Measurements from ENCODE around the gene CAMSAP2.

The CAMSAP2 gene

DNA sequence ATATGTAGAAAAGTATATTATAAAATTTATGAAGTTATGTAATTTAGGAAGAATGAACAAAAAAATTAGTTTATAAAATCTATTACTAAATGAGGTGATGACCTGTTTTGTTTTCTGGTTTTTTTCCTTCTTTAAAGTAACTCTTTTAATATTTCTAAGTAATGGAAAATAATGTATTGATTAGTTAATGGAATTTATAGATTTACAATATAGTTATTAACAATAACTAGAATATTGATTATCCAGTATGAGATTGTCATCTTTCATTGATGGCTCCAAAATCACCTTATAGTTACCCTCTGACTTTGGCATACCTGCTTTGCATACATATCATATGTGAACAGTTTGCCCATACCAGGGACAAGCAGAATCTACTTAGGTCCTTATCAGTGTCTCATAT, 23.4 kb downstream of the CAMSAP2 start:
- Histone ChIP-seq H3K9ac (ENCODE audit: low read length) (no peak overlapping the region), H3K4me3 (ENCODE audit: low read depth, low read length) (no peak overlapping the region), H3K27ac (ENCODE audit: low read depth, low read length) (no peak overlapping the region), H3K4me1 (ENCODE audit: control insufficient read depth, insufficient read depth, low read length) (peaks cover 6% of the 10 kb centered on the region; the same call in 1 of the 2 replicates), H3K27me3 (ENCODE audit: control insufficient read depth, insufficient read depth, low read length) (no peaks in the 10 kb centered on the region), H3K9me3 (ENCODE audit: control insufficient read depth, insufficient read depth, low read depth, low read length) (no peaks in the 10 kb centered on the region), H3K36me3 (ENCODE audit: control insufficient read depth, insufficient read depth, low read length) (peaks cover 28% of the 10 kb centered on the region)

DNA sequence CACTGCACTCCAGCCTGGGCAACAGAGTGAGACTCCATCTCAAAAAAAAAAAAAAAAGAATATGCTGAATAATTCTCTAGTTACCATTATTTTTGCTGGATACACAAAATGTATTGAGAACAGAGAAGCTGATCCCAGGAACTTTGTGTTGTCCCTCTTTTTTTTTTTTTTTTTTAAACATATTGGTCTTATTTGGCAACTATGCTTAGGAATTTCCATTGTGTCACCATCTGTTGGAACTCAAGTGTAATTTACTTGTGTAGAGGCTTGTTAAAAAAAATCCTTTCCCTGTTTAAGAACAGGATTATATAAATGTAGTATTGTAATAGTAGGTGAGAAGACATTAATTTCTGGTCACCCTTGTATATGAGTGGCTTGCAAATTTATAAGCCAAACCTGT, 28.6 kb downstream of the CAMSAP2 start:
- Histone ChIP-seq H3K9me3 (ENCODE audit: control insufficient read depth, insufficient read depth, low read depth, low read length) (no peaks in the 10 kb centered on the region), H3K27ac (ENCODE audit: low read depth, low read length) (no peak overlapping the region), H3K4me1 (ENCODE audit: control insufficient read depth, insufficient read depth, low read length) (no peaks in the 10 kb centered on the region), H3K36me3 (ENCODE audit: control insufficient read depth, insufficient read depth, low read length) (peaks cover 34% of the 10 kb centered on the region), H3K9ac (ENCODE audit: low read length) (no peak overlapping the region), H3K27me3 (ENCODE audit: control insufficient read depth, insufficient read depth, low read length) (no peaks in the 10 kb centered on the region), H3K4me3 (ENCODE audit: low read depth, low read length) (no peak overlapping the region)

DNA sequence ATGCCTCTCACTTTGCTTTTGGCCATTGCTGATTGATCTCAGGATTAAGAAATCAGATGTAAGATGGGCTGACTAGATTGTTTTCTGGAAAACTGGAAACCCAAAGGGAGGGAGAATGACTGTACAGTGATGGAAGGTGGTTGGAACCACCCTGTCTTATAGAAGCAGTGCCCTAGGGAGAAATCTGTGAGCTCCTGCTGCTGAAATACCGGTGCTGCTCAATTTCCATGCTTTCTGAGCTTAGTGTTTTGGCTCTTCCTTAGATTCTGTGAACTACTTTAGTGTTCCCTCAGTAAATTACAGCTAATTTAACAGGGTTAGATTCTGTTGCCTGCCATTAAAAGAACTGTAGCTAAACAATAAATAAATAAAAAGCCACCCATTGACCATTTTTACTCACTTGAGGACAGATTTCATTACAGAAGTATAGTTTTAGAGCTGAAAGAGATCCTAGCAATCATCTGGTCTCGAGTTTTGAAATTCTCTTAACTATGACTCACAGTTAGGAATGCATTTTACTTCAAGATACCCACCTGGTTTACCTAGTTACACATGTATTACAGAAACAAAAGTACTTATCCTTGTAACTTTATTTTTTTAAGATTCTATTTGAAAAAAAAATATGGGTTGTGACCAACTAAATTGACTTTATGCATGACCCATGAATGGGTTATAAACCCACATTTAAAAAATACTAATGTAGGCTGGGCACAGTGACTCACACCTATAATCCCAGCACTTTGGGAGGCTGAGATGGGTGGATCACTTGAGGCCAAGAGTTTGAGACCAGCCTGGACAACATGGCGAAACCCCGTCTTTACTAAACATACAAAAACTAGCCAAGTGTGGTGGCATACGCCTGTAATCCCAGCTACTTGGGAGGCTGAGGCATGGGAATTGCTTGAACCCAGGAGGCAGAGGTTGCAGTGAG, 33.2 kb downstream of the CAMSAP2 start:
- Histone ChIP-seq H3K4me1 (ENCODE audit: control insufficient read depth, insufficient read depth, low read length) (no peaks in the 10 kb centered on the region), H3K27me3 (ENCODE audit: control insufficient read depth, insufficient read depth, low read length) (no peaks in the 10 kb centered on the region), H3K4me3 (ENCODE audit: low read depth, low read length) (no peak overlapping the region)

DNA sequence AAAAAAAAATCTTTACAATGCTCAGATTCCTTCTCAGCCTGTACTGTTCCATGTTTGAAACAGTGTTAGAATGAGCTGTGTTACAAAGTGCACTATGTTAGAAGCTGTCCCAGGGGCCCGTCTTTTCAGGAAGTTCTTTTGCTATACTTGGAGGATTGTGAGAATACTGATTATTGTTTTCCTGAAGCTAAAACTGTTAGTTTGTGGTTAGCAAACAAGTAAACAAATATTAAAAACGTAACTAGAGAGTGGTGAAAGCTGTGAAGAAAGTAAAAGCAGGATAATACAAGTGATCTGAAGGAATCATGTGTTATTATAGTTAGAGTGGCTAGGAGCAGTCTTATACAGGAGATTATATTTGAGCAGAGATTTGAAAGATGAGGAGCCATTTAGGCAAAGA, 35.6 kb downstream of the CAMSAP2 start:
- Histone ChIP-seq H3K27ac (ENCODE audit: low read depth, low read length) (no peak overlapping the region), H3K9ac (ENCODE audit: low read length) (no peak overlapping the region), H3K36me3 (ENCODE audit: control insufficient read depth, insufficient read depth, low read length) (peaks cover 13% of the 10 kb centered on the region), H3K4me1 (ENCODE audit: control insufficient read depth, insufficient read depth, low read length) (no peaks in the 10 kb centered on the region), H3K4me3 (ENCODE audit: low read depth, low read length) (no peak overlapping the region), H3K27me3 (ENCODE audit: control insufficient read depth, insufficient read depth, low read length) (no peaks in the 10 kb centered on the region), H3K9me3 (ENCODE audit: control insufficient read depth, insufficient read depth, low read depth, low read length) (no peaks in the 10 kb centered on the region)

More for the DNA sequence above, 33.2 kb downstream of the CAMSAP2 start:
- H3K27ac ChIP-seq (ENCODE audit: low read depth, low read length): no peak overlapping the region
- H3K9ac ChIP-seq (ENCODE audit: low read length): no peak overlapping the region
- H3K36me3 ChIP-seq (ENCODE audit: control insufficient read depth, insufficient read depth, low read length): peaks cover 22% of the 10 kb centered on the region
- no peaks in the 10 kb centered on the region for H3K9me3 ChIP-seq (ENCODE audit: control insufficient read depth, insufficient read depth, low read depth, low read length)

GRCh38 chr1:200774735-200775444, 36.2 kb downstream of the CAMSAP2 start:
- Histone ChIP-seq H3K9me3 (ENCODE audit: control insufficient read depth, insufficient read depth, low read depth, low read length) (no peaks in the 10 kb centered on the region), H3K9ac (ENCODE audit: low read length) (no peak overlapping the region), H3K36me3 (ENCODE audit: control insufficient read depth, insufficient read depth, low read length) (peaks cover 7% of the 10 kb centered on the region), H3K27ac (ENCODE audit: low read depth, low read length) (no peak overlapping the region), H3K27me3 (ENCODE audit: control insufficient read depth, insufficient read depth, low read length) (no peaks in the 10 kb centered on the region), H3K4me3 (ENCODE audit: low read depth, low read length) (no peak overlapping the region), H3K4me1 (ENCODE audit: control insufficient read depth, insufficient read depth, low read length) (no peaks in the 10 kb centered on the region)

GRCh38 chr1:200775850-200776249, 37.2 kb downstream of the CAMSAP2 start:
- Histone ChIP-seq H3K9ac (ENCODE audit: low read length) (no peak overlapping the region), H3K27ac (ENCODE audit: low read depth, low read length) (no peak overlapping the region), H3K4me3 (ENCODE audit: low read depth, low read length) (no peak overlapping the region), H3K9me3 (ENCODE audit: control insufficient read depth, insufficient read depth, low read depth, low read length) (no peaks in the 10 kb centered on the region), H3K36me3 (ENCODE audit: control insufficient read depth, insufficient read depth, low read length) (peaks cover 3% of the 10 kb centered on the region; the same call in 1 of the 2 replicates), H3K4me1 (ENCODE audit: control insufficient read depth, insufficient read depth, low read length) (peaks cover 8% of the 10 kb centered on the region; the same call in 1 of the 2 replicates), H3K27me3 (ENCODE audit: control insufficient read depth, insufficient read depth, low read length) (no peaks in the 10 kb centered on the region)

GRCh38 chr1:200776949-200777348, 38.3 kb downstream of the CAMSAP2 start:
- 0 out of 2 replicates have a peak, but pooled peaks cover 2% of the 10 kb centered on the region for H3K9me3 ChIP-seq (ENCODE audit: control insufficient read depth, insufficient read depth, low read depth, low read length)
- H3K36me3 ChIP-seq (ENCODE audit: control insufficient read depth, insufficient read depth, low read length): peaks cover 10% of the 10 kb centered on the region
- H3K4me1 ChIP-seq (ENCODE audit: control insufficient read depth, insufficient read depth, low read length): peaks cover 8% of the 10 kb centered on the region; the same call in 1 of the 2 replicates
- H3K9ac ChIP-seq (ENCODE audit: low read length): no peak overlapping the region
- no peak overlapping the region for H3K4me3 ChIP-seq (ENCODE audit: low read depth, low read length)
- H3K27me3 ChIP-seq (ENCODE audit: control insufficient read depth, insufficient read depth, low read length): no peaks in the 10 kb centered on the region
- no peak overlapping the region for H3K27ac ChIP-seq (ENCODE audit: low read depth, low read length)

GRCh38 chr1:200778766-200779165, 40.1 kb downstream of the CAMSAP2 start:
- no peak overlapping the region for H3K4me3 ChIP-seq (ENCODE audit: low read depth, low read length)
- H3K27me3 ChIP-seq (ENCODE audit: control insufficient read depth, insufficient read depth, low read length): no peaks in the 10 kb centered on the region
- H3K4me1 ChIP-seq (ENCODE audit: control insufficient read depth, insufficient read depth, low read length): peaks cover 8% of the 10 kb centered on the region; the same call in 1 of the 2 replicates
- no peak overlapping the region for H3K9ac ChIP-seq (ENCODE audit: low read length)
- H3K27ac ChIP-seq (ENCODE audit: low read depth, low read length): no peak overlapping the region
- peaks cover 16% of the 10 kb centered on the region; the same call in 1 of the 2 replicates for H3K9me3 ChIP-seq (ENCODE audit: control insufficient read depth, insufficient read depth, low read depth, low read length)
- H3K36me3 ChIP-seq (ENCODE audit: control insufficient read depth, insufficient read depth, low read length): peaks cover 24% of the 10 kb centered on the region

DNA sequence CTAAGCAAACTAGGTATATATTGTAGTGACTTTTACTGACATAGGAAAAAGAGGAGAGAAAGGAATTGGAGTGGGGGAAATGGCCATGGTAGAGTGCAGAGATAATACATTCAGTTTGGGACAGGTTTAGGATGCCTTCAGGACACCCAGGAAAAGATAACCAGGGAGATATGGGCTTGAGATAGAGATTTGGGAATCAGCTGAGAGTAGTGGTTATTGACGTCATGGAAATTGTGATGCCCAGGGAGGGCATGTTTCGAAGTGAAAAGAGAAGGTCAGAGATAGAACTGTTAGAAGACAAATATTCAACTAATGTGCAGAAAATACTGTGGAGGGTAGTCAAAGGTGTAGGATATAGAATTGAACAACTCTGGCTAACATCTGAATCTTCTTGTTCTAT, 40.6 kb downstream of the CAMSAP2 start:
- Histone ChIP-seq H3K27ac (ENCODE audit: low read depth, low read length) (no peak overlapping the region), H3K27me3 (ENCODE audit: control insufficient read depth, insufficient read depth, low read length) (no peaks in the 10 kb centered on the region), H3K4me3 (ENCODE audit: low read depth, low read length) (no peak overlapping the region), H3K9ac (ENCODE audit: low read length) (no peak overlapping the region), H3K36me3 (ENCODE audit: control insufficient read depth, insufficient read depth, low read length) (peaks cover 24% of the 10 kb centered on the region), H3K4me1 (ENCODE audit: control insufficient read depth, insufficient read depth, low read length) (peaks cover 8% of the 10 kb centered on the region; the same call in 1 of the 2 replicates), H3K9me3 (ENCODE audit: control insufficient read depth, insufficient read depth, low read depth, low read length) (peaks cover 16% of the 10 kb centered on the region; the same call in 1 of the 2 replicates)

DNA sequence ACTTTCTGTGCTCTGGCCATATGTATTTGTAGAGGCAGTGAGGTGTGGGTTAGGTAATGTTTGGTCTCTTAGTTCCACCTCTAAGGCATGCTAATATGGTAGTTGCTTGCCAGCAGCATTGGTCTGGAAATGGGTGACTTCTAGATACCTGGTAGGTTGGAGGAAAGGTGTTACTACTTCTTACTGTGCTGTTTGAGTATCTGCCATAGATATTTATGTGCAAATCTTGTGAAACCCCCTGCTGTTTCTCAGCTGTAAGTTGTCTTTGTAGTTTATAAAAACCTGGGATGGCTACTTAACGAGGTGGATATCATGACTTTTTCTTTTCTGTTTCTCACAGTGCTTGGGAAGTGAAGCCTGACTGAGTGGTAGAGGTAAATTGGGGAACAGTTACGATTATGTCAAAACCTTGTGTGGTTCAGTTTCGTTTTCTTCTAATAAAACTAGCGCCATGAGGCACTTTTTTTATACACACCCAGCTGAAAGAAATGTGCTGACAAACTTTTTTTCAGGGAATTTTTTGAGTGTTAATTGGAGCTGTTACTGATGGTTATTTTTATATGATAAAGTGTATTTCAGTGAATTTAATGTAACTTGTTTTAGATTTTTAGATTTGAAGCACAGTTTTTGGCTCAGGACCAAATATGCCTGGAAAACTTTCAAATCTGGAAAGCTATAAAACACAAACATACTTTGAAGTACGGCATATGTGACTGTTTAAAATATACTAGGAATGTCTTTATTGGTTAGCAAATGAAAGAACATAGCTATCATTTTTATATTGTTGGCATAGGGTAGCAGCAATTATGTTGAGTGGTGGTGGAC, 42.1 kb downstream of the CAMSAP2 start:
- Histone ChIP-seq H3K27me3 (ENCODE audit: control insufficient read depth, insufficient read depth, low read length) (no peaks in the 10 kb centered on the region), H3K36me3 (ENCODE audit: control insufficient read depth, insufficient read depth, low read length) (peaks cover 21% of the 10 kb centered on the region), H3K4me1 (ENCODE audit: control insufficient read depth, insufficient read depth, low read length) (peaks cover 8% of the 10 kb centered on the region; the same call in 1 of the 2 replicates), H3K27ac (ENCODE audit: low read depth, low read length) (no peak overlapping the region), H3K9ac (ENCODE audit: low read length) (no peak overlapping the region), H3K4me3 (ENCODE audit: low read depth, low read length) (no peak overlapping the region), H3K9me3 (ENCODE audit: control insufficient read depth, insufficient read depth, low read depth, low read length) (peaks cover 16% of the 10 kb centered on the region; the same call in 1 of the 2 replicates)
